ENCODE data around the gene HIPK3.

- no peak for TF ChIP-seq FOXK1 (CRISPR knock-in tag; IDR thresholded peaks at IDR 0.05; ENCODE audit: borderline replicate concordance)
- TF ChIP-seq CHD7 (IDR thresholded peaks at IDR 0.05; ENCODE audit: low read depth, low read length), result no peak
- TF ChIP-seq JUND (IDR thresholded peaks at IDR 0.05; ENCODE audit: borderline replicate concordance, low read depth, low read length), result no peak
- TF ChIP-seq JUND (tag; IDR thresholded peaks at IDR 0.05; ENCODE audit: borderline replicate concordance, low read depth, low read length), result no peak
- no peak for TF ChIP-seq SIN3A (IDR thresholded peaks at IDR 0.05; ENCODE audit: borderline replicate concordance in 2 of 2, control insufficient read depth in 1 of 2, low read depth in 2 of 2, low read length in 2 of 2)
- no peak for TF ChIP-seq CTCF (IDR thresholded peaks at IDR 0.05 in 2 of 3, conservative IDR thresholded peaks at IDR 0.05 in 1 of 3; ENCODE audit: insufficient read depth in 2 of 3, low read depth in 1 of 3, low read length in 3 of 3)
- TF ChIP-seq CC2D1A (IDR thresholded peaks at IDR 0.05), result no peak
- TF ChIP-seq TCF3 (CRISPR knock-in tag; IDR thresholded peaks at IDR 0.05), result no peak
- no peak for TF ChIP-seq JUN (IDR thresholded peaks at IDR 0.05; ENCODE audit: borderline replicate concordance, low read depth, low read length)
- no peak for TF ChIP-seq JUN (CRISPR knock-in tag; IDR thresholded peaks at IDR 0.05; ENCODE audit: borderline replicate concordance)
- no peak for TF ChIP-seq KLF1 (tag; IDR thresholded peaks at IDR 0.05)
- no peak for TF ChIP-seq ATF7 (IDR thresholded peaks at IDR 0.05)
- no peak for TF ChIP-seq ZNF274 (IDR thresholded peaks at IDR 0.05; ENCODE audit: borderline replicate concordance, low read depth, low read length)
- no peak for TF ChIP-seq FOXM1 (IDR thresholded peaks at IDR 0.05; ENCODE audit: low read depth)
- no peak for TF ChIP-seq FOXM1 (CRISPR knock-in tag; IDR thresholded peaks at IDR 0.05; ENCODE audit: low read depth)
- no peak for TF ChIP-seq ZNF398 (CRISPR knock-in tag; IDR thresholded peaks at IDR 0.05)
Observed at GRCh38 chr11:33387581-33387980, 130.4 kb downstream of the HIPK3 start.
